Common myeloid progenitor, CD34-positive (primary cell): Measurements from ENCODE around the gene GNG13.

Source experiments
- CTCF ChIA-PET: fragments of 350-600 bp; sonication (Branson Sonifier 250); formaldehyde crosslinking; loops from one replicate; lab custom pipeline; 2021; ENCODE audit warnings: antibody characterized with exemption; lab: Charles Lee
- POLR2A ChIA-PET: fragments of 350-600 bp; sonication (Branson Sonifier 250); formaldehyde crosslinking; loops from one replicate; lab custom pipeline; 2021; ENCODE audit warnings: antibody characterized with exemption; lab: Charles Lee
- DNase-seq, 3 donors: peaks; one replicate each; pipeline versions ENCODE4 v3.0.0 to v3.0.0-alpha.2; 2013
- H3K27ac ChIP-seq, 2 experiments: 1 replicate in 1 of 2; 2 replicates in 1 of 2; pipeline ENCODE4 v1.7.0; 2013; ENCODE audit warnings: inconsistent platforms in 2 of 2, low read length in 2 of 2, mild to moderate bottlenecking in 2 of 2, low read depth in 1 of 2, moderate library complexity in 1 of 2; ENCODE audit not compliant: severe bottlenecking in 2 of 2, insufficient read depth in 1 of 2, poor library complexity in 1 of 2
- H3K27me3 ChIP-seq, 5 experiments: replicated peaks in 2 of 5; 1 replicate in 3 of 5; 2 replicates in 2 of 5; pipeline versions ENCODE4 v1.6.1 to v1.7.0; 2013; ENCODE audit warnings: low read length in 4 of 5, mild to moderate bottlenecking in 2 of 5, moderate library complexity in 2 of 5, inconsistent platforms in 1 of 5; ENCODE audit not compliant: insufficient read depth in 5 of 5, control insufficient read depth in 4 of 5
- H3K36me3 ChIP-seq, 4 experiments: 1 replicate in 2 of 4; 2 replicates in 2 of 4; pipeline versions ENCODE4 v1.6.1 to v1.7.0; 2013; ENCODE audit warnings: low read length in 3 of 4, control low read depth in 1 of 4, mild to moderate bottlenecking in 1 of 4; ENCODE audit not compliant: control insufficient read depth in 4 of 4, insufficient read depth in 4 of 4
- H3K4me1 ChIP-seq, 4 experiments: 1 replicate in 3 of 4; 2 replicates in 1 of 4; pipeline versions ENCODE4 v1.6.1 to v1.7.1; 2013; ENCODE audit warnings: low read length in 3 of 4, mild to moderate bottlenecking in 3 of 4, control low read depth in 1 of 4, inconsistent platforms in 1 of 4, moderate library complexity in 1 of 4; ENCODE audit not compliant: control insufficient read depth in 4 of 4, insufficient read depth in 4 of 4; ENCODE audit errors: control extremely low read depth in 1 of 4
- H3K4me3 ChIP-seq, 7 experiments: 1 replicate in 4 of 7; 2 replicates in 3 of 7; pipeline versions ENCODE4 v1.5.1 to v1.7.0; 2013; ENCODE audit warnings: mild to moderate bottlenecking in 7 of 7, low read length in 6 of 7, moderate library complexity in 6 of 7, inconsistent platforms in 2 of 7, low read depth in 2 of 7, control low read depth in 1 of 7; ENCODE audit not compliant: insufficient read depth in 4 of 7, control insufficient read depth in 1 of 7; ENCODE audit errors: extremely low read depth in 1 of 7
- H3K9me3 ChIP-seq, 5 experiments: 1 replicate in 4 of 5; 2 replicates in 1 of 5; pipeline versions ENCODE4 v1.6.1 to v1.7.1; 2013; ENCODE audit warnings: low read length in 4 of 5, mild to moderate bottlenecking in 2 of 5, inconsistent platforms in 1 of 5, low read depth in 1 of 5, moderate library complexity in 1 of 5; ENCODE audit not compliant: control insufficient read depth in 4 of 5, insufficient read depth in 2 of 5; ENCODE audit errors: control extremely low read depth in 1 of 5
- WGBS: methylation state at CpG from one replicate; pipeline ENCODE4 v1.1.5; 2013; ENCODE audit not compliant: insufficient coverage; 5-methylcytosine and 5-hydroxymethylcytosine counted together

The GNG13 gene

DNA sequence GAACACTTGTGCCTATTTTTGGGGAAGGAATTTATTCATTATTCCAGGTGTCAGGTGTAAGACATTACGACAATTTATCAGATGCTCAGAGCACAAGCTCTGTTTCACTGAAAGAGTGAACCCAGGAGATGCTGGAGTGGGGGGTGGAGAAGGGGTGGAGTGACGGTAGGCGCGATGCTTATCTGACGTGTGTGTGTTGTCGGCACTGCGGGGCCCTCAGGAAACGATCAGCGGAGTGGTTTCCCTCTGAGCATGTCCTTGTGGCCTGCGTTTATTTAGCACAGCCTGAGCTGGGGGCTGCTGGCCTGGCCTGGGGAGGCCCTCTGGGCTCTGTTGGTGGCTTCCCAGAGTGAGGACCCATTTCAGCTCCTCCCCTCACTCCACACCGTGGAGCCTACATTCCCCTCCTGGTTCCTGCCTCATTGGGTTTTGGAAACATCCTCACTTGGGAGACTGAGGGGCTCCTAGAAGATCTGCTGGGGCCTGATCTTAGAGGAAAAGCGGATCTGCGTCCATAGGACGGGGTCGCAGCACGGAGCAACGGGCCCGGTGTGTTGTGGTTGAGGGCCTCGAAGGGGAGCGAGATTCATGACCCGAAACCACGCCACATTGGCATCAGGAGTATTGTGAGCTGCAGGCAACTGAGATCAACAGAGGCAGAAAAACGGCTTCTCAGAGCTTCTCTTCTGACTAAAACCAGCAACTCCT is 19.0 kb upstream of the GNG13 start:
- Histone ChIP-seq H3K4me3 (peak overlapping the region in 4 of 7 experiments; percentile 20 to 56 (median 28)), H3K4me1 (peaks cover 7 to 24% (median 15%) of the 10 kb centered on the region in 4 experiments), H3K27me3 (peaks cover 0 to 47% (median 4%) of the 10 kb centered on the region in 5 experiments), H3K9me3 (peaks cover 0 to 3% (median 0%) of the 10 kb centered on the region in 5 experiments), H3K36me3 (no peaks in the 10 kb centered on the region), H3K27ac (no peak overlapping the region)
- ChIA-PET POLR2A (no interaction called here), CTCF (interaction anchor here (1.5 kb wide), 1 partner anchor 284 kb away, joined by 4 read pairs; no protein-coding TSS in a partner anchor)
- 0% methylated on average over 18 of the region's 23 CpGs for WGBS
- peak; percentile 77 to 91 (median 89) for DNase-seq

DNA sequence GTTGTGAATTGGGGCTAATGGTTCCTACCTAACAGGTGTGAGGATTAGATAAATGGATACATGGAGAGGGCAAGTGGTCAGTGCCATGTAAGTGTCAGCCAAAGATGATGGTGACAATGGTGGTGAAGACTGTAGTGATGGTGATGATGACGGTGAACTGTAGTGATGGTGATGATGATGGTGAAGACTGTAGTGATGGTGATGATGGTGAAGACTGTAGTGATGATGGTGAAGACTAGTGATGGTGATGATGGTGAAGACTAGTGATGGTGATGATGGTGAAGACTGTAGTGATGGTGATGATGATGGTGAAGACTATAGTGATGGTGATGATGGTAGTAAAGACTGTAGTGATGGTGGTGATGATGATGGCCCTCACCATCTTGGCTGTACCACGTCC is 18.1 kb upstream of the GNG13 start:
- DNase-seq: no peak
- H3K36me3 ChIP-seq: no peaks in the 10 kb centered on the region
- CTCF ChIA-PET: interaction anchor here (1.5 kb wide), 1 partner anchor 285 kb away, joined by 4 read pairs; no protein-coding TSS in a partner anchor
- H3K4me3 ChIP-seq: no peak overlapping the region
- H3K27ac ChIP-seq: no peak overlapping the region
- peaks cover 7 to 26% (median 16%) of the 10 kb centered on the region in 4 experiments for H3K4me1 ChIP-seq
- peaks cover 0 to 3% (median 0%) of the 10 kb centered on the region in 5 experiments for H3K9me3 ChIP-seq
- POLR2A ChIA-PET: no interaction called here
- 69% methylated on average over 1 of the region's 2 CpGs for WGBS
- peaks cover 0 to 56% (median 4%) of the 10 kb centered on the region in 5 experiments for H3K27me3 ChIP-seq

DNA sequence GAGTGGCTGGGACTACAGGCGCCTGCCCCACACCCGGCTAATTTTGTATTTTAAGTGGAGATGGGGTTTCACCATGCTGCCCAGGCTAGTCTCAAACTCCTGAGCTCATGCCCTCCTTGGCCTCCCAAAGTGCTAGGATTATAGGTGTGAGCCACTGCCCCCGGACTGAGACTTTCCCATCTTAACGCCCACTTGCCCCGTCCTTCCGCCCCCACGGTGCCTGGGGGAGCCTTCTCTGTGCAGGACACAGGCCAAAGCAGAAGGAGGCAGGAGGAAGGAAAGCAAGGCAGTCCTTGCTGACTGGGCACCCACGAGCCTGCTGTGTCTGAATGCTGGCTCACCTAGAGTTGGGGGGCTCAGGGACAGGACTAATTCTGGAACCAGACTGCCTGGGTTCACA is 17.6 kb upstream of the GNG13 start:
- no peaks in the 10 kb centered on the region for H3K36me3 ChIP-seq
- WGBS: 49% methylated on average over 2 of the region's 8 CpGs
- H3K27ac ChIP-seq: no peak overlapping the region
- H3K4me3 ChIP-seq: no peak overlapping the region
- DNase-seq: no peak
- POLR2A ChIA-PET: no interaction called here
- peaks cover 0 to 61% (median 8%) of the 10 kb centered on the region in 5 experiments for H3K27me3 ChIP-seq
- H3K9me3 ChIP-seq: peaks cover 0 to 3% (median 0%) of the 10 kb centered on the region in 5 experiments
- CTCF ChIA-PET: interaction anchor here (0.7 kb wide), 1 partner anchor 285 kb away, joined by 3 read pairs; no protein-coding TSS in a partner anchor
- peaks cover 7 to 30% (median 19%) of the 10 kb centered on the region in 4 experiments for H3K4me1 ChIP-seq

DNA sequence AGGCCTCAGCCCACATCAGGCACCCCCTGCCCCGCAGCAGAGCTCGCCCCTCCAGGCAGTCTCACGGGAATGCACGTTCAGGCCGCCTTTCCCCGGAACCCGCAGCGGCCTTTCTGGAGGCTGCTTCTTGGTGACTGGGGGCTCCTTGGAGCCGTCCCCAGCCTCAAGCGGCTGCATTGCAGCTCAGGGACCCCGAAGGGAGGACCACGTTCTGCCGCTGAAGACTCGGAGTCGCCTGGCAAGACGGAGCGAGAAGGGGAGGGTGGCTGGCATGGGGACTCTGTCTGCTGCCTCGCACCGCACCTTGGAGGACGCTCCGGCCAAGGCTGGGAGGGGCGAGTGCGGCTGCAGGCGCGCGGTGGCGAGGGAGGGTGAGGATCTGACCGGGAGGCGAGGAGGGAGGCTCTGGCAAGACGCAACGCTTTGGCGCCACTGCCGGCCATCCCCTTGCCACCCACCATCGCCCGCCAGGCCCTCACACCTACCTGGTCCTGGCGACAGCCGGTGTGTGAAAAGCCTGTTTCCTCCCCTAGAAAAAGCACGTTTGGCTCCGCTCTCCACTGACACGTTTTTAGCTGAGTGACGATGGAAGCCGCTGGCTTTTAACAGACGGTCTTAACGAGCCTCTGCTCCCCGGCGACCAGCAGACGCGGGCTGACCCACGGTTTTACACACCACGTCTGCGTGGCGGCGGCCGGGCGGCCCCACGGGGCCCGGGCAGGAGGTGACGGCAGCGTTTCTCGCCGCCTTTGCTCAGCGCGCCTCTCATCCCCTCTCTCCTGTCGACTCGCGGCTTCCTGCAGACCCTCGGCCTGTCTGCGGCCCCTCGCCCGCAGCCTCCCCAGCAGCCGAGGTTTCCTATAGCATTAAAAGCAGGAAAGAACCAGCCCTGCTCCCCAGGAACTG is 16.7 kb upstream of the GNG13 start:
- POLR2A ChIA-PET: no interaction called here
- CTCF ChIA-PET: interaction anchor here (0.6 to 0.7 kb wide), 2 partner anchors 284 to 286 kb away, joined by 3 read pairs; no protein-coding TSS in a partner anchor
- WGBS: 26% methylated on average over 50 of the region's 71 CpGs
- H3K4me1 ChIP-seq: peaks cover 7 to 30% (median 19%) of the 10 kb centered on the region in 4 experiments
- H3K27me3 ChIP-seq: peaks cover 0 to 65% (median 11%) of the 10 kb centered on the region in 5 experiments
- no peaks in the 10 kb centered on the region for H3K36me3 ChIP-seq
- H3K27ac ChIP-seq: no peak overlapping the region
- no peak overlapping the region for H3K4me3 ChIP-seq
- H3K9me3 ChIP-seq: peaks cover 0 to 5% (median 0%) of the 10 kb centered on the region in 5 experiments
- peak in 1 of 3 donors; percentile 44 for DNase-seq

DNA sequence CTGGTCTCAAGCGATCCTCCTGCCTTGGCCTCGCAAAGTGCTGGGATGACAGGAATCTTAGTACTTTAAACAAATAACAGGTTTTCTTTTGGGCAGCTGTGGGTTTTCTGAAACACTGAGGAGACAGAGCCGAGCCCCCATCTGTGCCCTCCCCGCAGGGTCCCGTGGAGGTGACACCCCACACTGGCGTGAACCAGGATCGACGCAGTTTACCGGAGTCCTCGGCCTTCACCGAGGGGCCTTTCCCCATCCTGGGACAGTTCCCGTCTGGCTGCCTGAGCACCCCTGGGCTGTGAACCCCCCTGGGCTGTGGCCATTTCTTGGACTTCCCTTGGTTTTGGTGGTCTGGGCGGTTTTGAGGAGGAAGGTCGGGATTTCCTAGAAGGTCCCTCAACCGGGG is 15.3 kb upstream of the GNG13 start:
- H3K4me1 ChIP-seq: peaks cover 7 to 28% (median 19%) of the 10 kb centered on the region in 4 experiments
- CTCF ChIA-PET: no interaction called here
- H3K9me3 ChIP-seq: peaks cover 0 to 7% (median 0%) of the 10 kb centered on the region in 5 experiments
- 97% methylated on average over 12 of the region's 15 CpGs for WGBS
- POLR2A ChIA-PET: no interaction called here
- no peak overlapping the region for H3K4me3 ChIP-seq
- H3K36me3 ChIP-seq: no peaks in the 10 kb centered on the region
- H3K27me3 ChIP-seq: peaks cover 0 to 62% (median 13%) of the 10 kb centered on the region in 5 experiments
- DNase-seq: no peak
- H3K27ac ChIP-seq: no peak overlapping the region

DNA sequence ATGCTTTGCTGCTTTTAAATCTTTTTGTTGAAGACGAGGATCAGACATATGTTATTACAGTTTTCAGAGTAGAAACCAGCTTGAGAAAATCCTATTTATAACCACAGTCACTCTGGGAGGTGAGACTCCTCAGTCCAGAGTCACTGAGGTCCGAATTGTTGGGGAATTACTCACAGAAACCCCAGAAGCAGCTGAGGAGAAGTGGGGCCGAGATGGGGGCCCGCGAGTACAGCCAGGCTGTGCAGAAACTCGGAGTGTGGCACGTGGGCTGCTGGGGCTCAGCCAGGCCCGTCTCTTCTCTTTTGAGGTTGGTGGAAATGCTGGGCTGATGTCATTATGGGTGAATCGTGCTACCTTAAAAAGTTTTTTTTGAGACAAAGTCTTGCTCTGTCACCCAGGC is 14.4 kb upstream of the GNG13 start:
- H3K27ac ChIP-seq: no peak overlapping the region
- ChIA-PET POLR2A (no interaction called here), CTCF (no interaction called here)
- peaks cover 6 to 22% (median 16%) of the 10 kb centered on the region in 4 experiments for H3K4me1 ChIP-seq
- peaks cover 0 to 59% (median 13%) of the 10 kb centered on the region in 5 experiments for H3K27me3 ChIP-seq
- H3K4me3 ChIP-seq: no peak overlapping the region
- H3K36me3 ChIP-seq: no peaks in the 10 kb centered on the region
- 100% methylated on average over 1 of the region's 9 CpGs for WGBS
- no peak for DNase-seq
- peaks cover 0 to 7% (median 0%) of the 10 kb centered on the region in 5 experiments for H3K9me3 ChIP-seq
